ENCODE data around the gene CYP1A2. TPM values are rescaled to one million over a fixed set of nuclear protein-coding genes. Genes with fewer than 3 reads are reported as not detected.
A peak's percentile ranks its signal among the peaks of the same experiment; 100 is the strongest.

Gene CYP1A2
- total RNA-seq, 1 experiment from 2014 or later = not detected

- Histone ChIP-seq H3K4ac (ENCODE audit: low read depth, low read length) (no peak overlapping the region), H4K8ac (replicated peaks; ENCODE audit: insufficient read length, low read depth, low read length) (no peak overlapping the region), H4K5ac (ENCODE audit: insufficient read length, low read depth, low read length) (no peak overlapping the region), H3K27ac (ENCODE audit: insufficient read length, low read depth, low read length) (no peak overlapping the region), H3K4me1 (ENCODE audit: insufficient read depth, low read length) (no peaks in the 10 kb centered on the region; the same call in 1 of the 2 replicates), H3K56ac (ENCODE audit: insufficient read length, low read depth, low read length) (no peak overlapping the region), H3T11ph (ENCODE audit: low read length) (no peak overlapping the region), H2AK5ac (ENCODE audit: insufficient read length, low read length) (no peak overlapping the region), H2BK15ac (ENCODE audit: low read depth, low read length) (no peak overlapping the region), H3K9me3 (ENCODE audit: control insufficient read depth, low read depth, low read length) (no peaks in the 10 kb centered on the region), H3K23ac (ENCODE audit: insufficient read length, low read depth, low read length) (no peak overlapping the region), H3K27me3 (ENCODE audit: insufficient read depth, low read length) (peaks cover 7% of the 10 kb centered on the region; the same call in 1 of the 2 replicates), H3K79me2 (ENCODE audit: insufficient read depth, low read length) (no peaks in the 10 kb centered on the region), H4K20me1 (ENCODE audit: control insufficient read depth, insufficient read depth, insufficient read length) (no peaks in the 10 kb centered on the region), H3K23me2 (ENCODE audit: insufficient read length, low read depth, low read length, poor library complexity, severe bottlenecking) (peaks cover 12% of the 10 kb centered on the region), H3K18ac (ENCODE audit: insufficient read length, low read depth, low read length) (no peak overlapping the region), H3K79me1 (ENCODE audit: insufficient read depth, low read depth, low read length, poor library complexity, severe bottlenecking) (no peaks in the 10 kb centered on the region), H2BK20ac (ENCODE audit: low read depth, low read length, poor library complexity, severe bottlenecking) (no peak overlapping the region), H3K9ac (ENCODE audit: extremely low read depth, insufficient read length, low read length) (no peak overlapping the region), H3K4me2 (ENCODE audit: insufficient read depth, insufficient read length, low read length) (no peak overlapping the region), H2AFZ (ENCODE audit: low read length) (peak overlapping the region; percentile 79), H3K14ac (ENCODE audit: insufficient read depth, low read length) (no peak overlapping the region), H2BK5ac (ENCODE audit: insufficient read length, low read length) (no peak overlapping the region), H2BK12ac (ENCODE audit: insufficient read length, low read depth, low read length) (no peak overlapping the region), H2BK120ac (ENCODE audit: low read depth, low read length, poor library complexity, severe bottlenecking) (no peak overlapping the region), H4K91ac (ENCODE audit: insufficient read length, low read depth, low read length) (no peak overlapping the region)
- peaks cover 6 to 12% of the 10 kb centered on the region in 2 experiments for H3K9me3 Mint-ChIP-seq
- H3K4me3 Mint-ChIP-seq = peak overlapping the region in 1 of 2 experiments; percentile 31; a peak in 2 of 5 replicates
- no CpG with 5 or more reads among the region's 1 CpG for WGBS (ENCODE audit: extremely low coverage, insufficient read length, low lambda C conversion rate)
- no peaks in the 10 kb centered on the region; a peak in 2 of 7 replicates for H3K36me3 Mint-ChIP-seq (ENCODE audit: insufficient read depth in 1 of 3, low read depth in 3 of 3)
- H3K27ac Mint-ChIP-seq = peak overlapping the region in 1 of 3 experiments; percentile 72; a peak in 1 of 7 replicates
- no peak for TF ChIP-seq CTCF (conservative IDR thresholded peaks at IDR 0.05)
- peaks cover 12% of the 10 kb centered on the region in 2 experiments for H3K4me1 Mint-ChIP-seq
- DNase-seq = peak; percentile 51
- peaks cover 70% of the 10 kb centered on the region for H3K27me3 Mint-ChIP-seq (ENCODE audit: low read depth)
These were observed 24.8 kb upstream of the CYP1A2 start for GRCh38 chr15:74723754-74724334.

All from H9 (cell line).